GM12864 (cell line): ENCODE data around the gene SIGLEC11.
"Not testable (repeated sequence)": the region's sequence is repeated elsewhere in the genome, so short reads cannot be mapped to it uniquely, and the experiment has no call there.

Source experiments
- DNase-seq: peaks from one replicate; pipeline ENCODE4 v3.0.0-alpha.2; 2011; ENCODE audit warnings: low read depth
- H3K4me3 ChIP-seq: 2 replicates; pipeline ENCODE4 v1.5.1; 2011; ENCODE audit warnings: mild to moderate bottlenecking, low read depth, low read length, control low read depth
- CTCF ChIP-seq: IDR thresholded peaks from 2 replicates; pipeline ENCODE4 v1.5.1; 2011; ENCODE audit warnings: low read depth, mild to moderate bottlenecking, moderate library complexity, low read length, control low read depth, inconsistent platforms; ENCODE audit errors: missing control alignments

SIGLEC11 gene

GRCh38 chr19:49972841-49973240, 11.9 kb upstream of the SIGLEC11 start:
- TF ChIP-seq CTCF, result no peak
- no peak for DNase-seq
- no peak overlapping the region for H3K4me3 ChIP-seq

- TF ChIP-seq CTCF, result no peak
Observed at GRCh38 chr19:49971991-49972411, 11.0 kb upstream of the SIGLEC11 start.

GRCh38 chr19:49969355-49969754, 8.4 kb upstream of the SIGLEC11 start:
- not testable (repeated sequence) for DNase-seq, H3K4me3 ChIP-seq

More at GRCh38 chr19:49971991-49972411, 11.0 kb upstream of the SIGLEC11 start:
- H3K4me3 ChIP-seq, result no peak overlapping the region
- no peak for DNase-seq

GRCh38 chr19:49968279-49968922, 7.4 kb upstream of the SIGLEC11 start:
- no peak overlapping the region for H3K4me3 ChIP-seq
- DNase-seq, result no peak
- no peak for TF ChIP-seq CTCF

GRCh38 chr19:49959892-49960291, 1.1 kb downstream of the SIGLEC11 start:
- not testable (repeated sequence) for DNase-seq, H3K4me3 ChIP-seq

- not testable (repeated sequence) for DNase-seq, H3K4me3 ChIP-seq
Observed at GRCh38 chr19:49958596-49958995, 2.4 kb downstream of the SIGLEC11 start.

- not testable (repeated sequence) for DNase-seq, H3K4me3 ChIP-seq
Observed at GRCh38 chr19:49958144-49958543, 2.8 kb downstream of the SIGLEC11 start.

GRCh38 chr19:49957262-49957915, 3.6 kb downstream of the SIGLEC11 start:
- no peak for DNase-seq
- H3K4me3 ChIP-seq, result no peak overlapping the region
- no peak for TF ChIP-seq CTCF

- no peak for DNase-seq
- no peak overlapping the region for H3K4me3 ChIP-seq
- no peak for TF ChIP-seq CTCF
Observed at GRCh38 chr19:49956115-49956495, 4.9 kb downstream of the SIGLEC11 start.
